Immature natural killer cell (primary cell): ENCODE data around the gene CCDC171. TPM values are rescaled to one million over a fixed set of nuclear protein-coding genes. Genes with fewer than 3 reads are reported as not detected.

Experiments
- DNase-seq, 3 donors: peaks; one replicate each; pipeline ENCODE4 v3.0.0; 2022; ENCODE audit warnings: mixed read lengths in 1 of 3
- H3K27ac Mint-ChIP-seq, 6 donors: one replicate each; pipeline ENCODE4 v1.8.0; 2020; ENCODE audit warnings: mixed read lengths in 6 of 6, mild to moderate bottlenecking in 5 of 6, inconsistent platforms in 4 of 6, moderate library complexity in 3 of 6
- H3K27me3 Mint-ChIP-seq, 3 donors: one replicate each; pipeline ENCODE4 v1.8.0; 2020 to 2021; ENCODE audit warnings: low read depth in 3 of 3, mild to moderate bottlenecking in 3 of 3, mixed read lengths in 3 of 3, moderate library complexity in 3 of 3, inconsistent platforms in 1 of 3
- H3K36me3 Mint-ChIP-seq, 3 donors: one replicate each; pipeline ENCODE4 v1.8.0; 2020; ENCODE audit warnings: mixed read lengths in 3 of 3, inconsistent platforms in 2 of 3, mild to moderate bottlenecking in 2 of 3
- H3K4me1 Mint-ChIP-seq, 2 donors: one replicate each; pipeline ENCODE4 v1.8.0; 2020; ENCODE audit warnings: inconsistent platforms in 2 of 2, mild to moderate bottlenecking in 2 of 2, mixed read lengths in 2 of 2, moderate library complexity in 1 of 2
- H3K4me3 Mint-ChIP-seq, 5 donors: one replicate each; pipeline ENCODE4 v1.8.0; 2020; ENCODE audit warnings: mild to moderate bottlenecking in 5 of 5, mixed read lengths in 5 of 5, inconsistent platforms in 3 of 5, moderate library complexity in 3 of 5
- H3K9me3 Mint-ChIP-seq, 6 donors: one replicate each; pipeline ENCODE4 v1.8.0; 2020; ENCODE audit warnings: mild to moderate bottlenecking in 6 of 6, mixed read lengths in 6 of 6, inconsistent platforms in 4 of 6, moderate library complexity in 3 of 6
- polyA plus RNA-seq, 3 donors: library from polyadenylated mRNA; unstranded; fragments of 300-500 nt; fragmentation: Illumina TruSeq; gene quantifications; one replicate each; pipeline ENCODE4 v1.2.3, GENCODE V29; 2021

The CCDC171 gene
- polyA plus RNA-seq, 3 donors from 2014 or later = 0.33 to 0.62 TPM; not detected in 1

GRCh38 chr9:15724612-15725011 is 171.8 kb downstream of the CCDC171 start:
- Mint-ChIP-seq H3K4me1 (no peaks in the 10 kb centered on the region), H3K36me3 (peaks cover 0 to 11% (median 6%) of the 10 kb centered on the region in 3 donors), H3K9me3 (no peaks in the 10 kb centered on the region), H3K27me3 (peaks cover 0 to 1% (median 0%) of the 10 kb centered on the region in 3 donors), H3K27ac (no peak overlapping the region), H3K4me3 (no peak overlapping the region)
- DNase-seq = no peak

GRCh38 chr9:15725953-15726352 is 173.1 kb downstream of the CCDC171 start:
- no peak for DNase-seq

GRCh38 chr9:15729507-15729906 is 176.7 kb downstream of the CCDC171 start:
- Mint-ChIP-seq H3K27me3 (peaks cover 0 to 1% (median 0%) of the 10 kb centered on the region in 3 donors), H3K9me3 (peaks cover 0 to 2% (median 0%) of the 10 kb centered on the region in 6 donors), H3K27ac (no peak overlapping the region), H3K36me3 (peaks cover 3 to 21% (median 10%) of the 10 kb centered on the region in 3 donors), H3K4me3 (no peak overlapping the region), H3K4me1 (no peaks in the 10 kb centered on the region)
- no peak for DNase-seq

More at GRCh38 chr9:15725953-15726352, 173.1 kb downstream of the CCDC171 start:
- Mint-ChIP-seq H3K27ac (no peak overlapping the region), H3K4me3 (no peak overlapping the region), H3K4me1 (no peaks in the 10 kb centered on the region), H3K36me3 (peaks cover under 1 to 11% (median 6%) of the 10 kb centered on the region in 3 donors), H3K27me3 (peaks cover 0 to 1% (median 0%) of the 10 kb centered on the region in 3 donors), H3K9me3 (no peaks in the 10 kb centered on the region)

- no peaks in the 10 kb centered on the region for H3K27me3 Mint-ChIP-seq
- peaks cover 0 to 4% (median 0%) of the 10 kb centered on the region in 6 donors for H3K9me3 Mint-ChIP-seq
These were observed 182.4 kb downstream of the CCDC171 start for GRCh38 chr9:15735083-15735857.

GRCh38 chr9:15736569-15736968 is 183.7 kb downstream of the CCDC171 start:
- DNase-seq = no peak
- Mint-ChIP-seq H3K4me3 (no peak overlapping the region), H3K36me3 (peaks cover 0 to 8% (median 0%) of the 10 kb centered on the region in 3 donors), H3K27ac (no peak overlapping the region), H3K27me3 (no peaks in the 10 kb centered on the region), H3K9me3 (peaks cover 0 to 5% (median 0%) of the 10 kb centered on the region in 6 donors), H3K4me1 (no peaks in the 10 kb centered on the region)

More at GRCh38 chr9:15735083-15735857, 182.4 kb downstream of the CCDC171 start:
- no peaks in the 10 kb centered on the region for H3K4me1 Mint-ChIP-seq
- H3K4me3 Mint-ChIP-seq = no peak overlapping the region
- no peak overlapping the region for H3K27ac Mint-ChIP-seq
- peaks cover 3 to 15% (median 4%) of the 10 kb centered on the region in 3 donors for H3K36me3 Mint-ChIP-seq
- DNase-seq = no peak

- H3K36me3 Mint-ChIP-seq = peaks cover 0 to 5% (median 0%) of the 10 kb centered on the region in 3 donors
- H3K27ac Mint-ChIP-seq = no peak overlapping the region
- no peak overlapping the region for H3K4me3 Mint-ChIP-seq
- no peak for DNase-seq
- H3K9me3 Mint-ChIP-seq = peaks cover 0 to 5% (median 2%) of the 10 kb centered on the region in 6 donors
- no peaks in the 10 kb centered on the region for H3K27me3 Mint-ChIP-seq
- H3K4me1 Mint-ChIP-seq = no peaks in the 10 kb centered on the region
These were observed 185.2 kb downstream of the CCDC171 start for GRCh38 chr9:15738011-15738410.

- H3K27me3 Mint-ChIP-seq = no peaks in the 10 kb centered on the region
- H3K36me3 Mint-ChIP-seq = peaks cover 0 to 11% (median 10%) of the 10 kb centered on the region in 3 donors
- no peaks in the 10 kb centered on the region for H3K4me1 Mint-ChIP-seq
- H3K9me3 Mint-ChIP-seq = peaks cover 0 to 5% (median 2%) of the 10 kb centered on the region in 6 donors
- no peak overlapping the region for H3K4me3 Mint-ChIP-seq
- H3K27ac Mint-ChIP-seq = no peak overlapping the region
- no peak for DNase-seq
These were observed 188.2 kb downstream of the CCDC171 start for GRCh38 chr9:15741015-15741414.

- no peak for DNase-seq
- no peaks in the 10 kb centered on the region for H3K4me1 Mint-ChIP-seq
- H3K27ac Mint-ChIP-seq = no peak overlapping the region
- no peaks in the 10 kb centered on the region for H3K27me3 Mint-ChIP-seq
- H3K36me3 Mint-ChIP-seq = peaks cover 4 to 26% (median 24%) of the 10 kb centered on the region in 3 donors
- no peak overlapping the region for H3K4me3 Mint-ChIP-seq
- peaks cover 3 to 15% (median 7%) of the 10 kb centered on the region in 6 donors for H3K9me3 Mint-ChIP-seq
These were observed 190.7 kb downstream of the CCDC171 start for GRCh38 chr9:15743512-15743911.

- DNase-seq = no peak
- no peak overlapping the region for H3K27ac Mint-ChIP-seq
- peaks cover 5 to 21% (median 9%) of the 10 kb centered on the region in 6 donors for H3K9me3 Mint-ChIP-seq
- peaks cover 4 to 26% (median 24%) of the 10 kb centered on the region in 3 donors for H3K36me3 Mint-ChIP-seq
- no peak overlapping the region for H3K4me3 Mint-ChIP-seq
- peaks cover 0 to 4% (median 0%) of the 10 kb centered on the region in 3 donors for H3K27me3 Mint-ChIP-seq
- no peaks in the 10 kb centered on the region for H3K4me1 Mint-ChIP-seq
These were observed 191.4 kb downstream of the CCDC171 start for GRCh38 chr9:15744196-15744595.

- peaks cover 0 to 5% (median 3%) of the 10 kb centered on the region in 3 donors for H3K27me3 Mint-ChIP-seq
- DNase-seq = no peak
- H3K36me3 Mint-ChIP-seq = peaks cover 4 to 26% (median 24%) of the 10 kb centered on the region in 3 donors
- no peaks in the 10 kb centered on the region for H3K4me1 Mint-ChIP-seq
- H3K9me3 Mint-ChIP-seq = peaks cover 8 to 29% (median 13%) of the 10 kb centered on the region in 6 donors
- H3K27ac Mint-ChIP-seq = no peak overlapping the region
- H3K4me3 Mint-ChIP-seq = no peak overlapping the region
These were observed 194.1 kb downstream of the CCDC171 start for GRCh38 chr9:15746905-15747304.

- no peaks in the 10 kb centered on the region for H3K36me3 Mint-ChIP-seq
- H3K27ac Mint-ChIP-seq = no peak overlapping the region
- H3K4me1 Mint-ChIP-seq = no peaks in the 10 kb centered on the region
These were observed 202.8 kb downstream of the CCDC171 start for GRCh38 chr9:15755660-15756059.

GRCh38 chr9:15761551-15761950 is 208.7 kb downstream of the CCDC171 start:
- Mint-ChIP-seq H3K27ac (no peak overlapping the region), H3K9me3 (peaks cover 0 to 4% (median 0%) of the 10 kb centered on the region in 6 donors), H3K36me3 (no peaks in the 10 kb centered on the region), H3K4me3 (no peak overlapping the region), H3K27me3 (no peaks in the 10 kb centered on the region), H3K4me1 (no peaks in the 10 kb centered on the region)
- DNase-seq = no peak

More at GRCh38 chr9:15755660-15756059, 202.8 kb downstream of the CCDC171 start:
- Mint-ChIP-seq H3K9me3 (peaks cover 0 to 5% (median 3%) of the 10 kb centered on the region in 6 donors), H3K4me3 (no peak overlapping the region), H3K27me3 (peaks cover 0 to 2% (median 0%) of the 10 kb centered on the region in 3 donors)
- DNase-seq = no peak

GRCh38 chr9:15763371-15763770 is 210.5 kb downstream of the CCDC171 start:
- Mint-ChIP-seq H3K27ac (no peak overlapping the region), H3K27me3 (no peaks in the 10 kb centered on the region), H3K4me1 (no peaks in the 10 kb centered on the region), H3K4me3 (no peak overlapping the region), H3K9me3 (peaks cover 0 to 5% (median 1%) of the 10 kb centered on the region in 6 donors), H3K36me3 (no peaks in the 10 kb centered on the region)
- no peak for DNase-seq

- H3K36me3 Mint-ChIP-seq = no peaks in the 10 kb centered on the region
- H3K4me1 Mint-ChIP-seq = no peaks in the 10 kb centered on the region
- no peak for DNase-seq
These were observed 211.3 kb downstream of the CCDC171 start for GRCh38 chr9:15764131-15764530.

More at GRCh38 chr9:15764131-15764530, 211.3 kb downstream of the CCDC171 start:
- no peak overlapping the region for H3K27ac Mint-ChIP-seq
- H3K9me3 Mint-ChIP-seq = peaks cover 0 to 5% (median 0%) of the 10 kb centered on the region in 6 donors
- H3K4me3 Mint-ChIP-seq = no peak overlapping the region
- no peaks in the 10 kb centered on the region for H3K27me3 Mint-ChIP-seq
